Spleen (tissue), 11 donors: ENCODE data around the gene SELENOM. TPM values are rescaled to one million over a fixed set of nuclear protein-coding genes. Genes with fewer than 3 reads are reported as not detected.
"Not testable (repeated sequence)": the region's sequence is repeated elsewhere in the genome, so short reads cannot be mapped to it uniquely, and the experiment has no call there.

ENCODE experiments used
- DNase-seq: peaks from one replicate; pipeline ENCODE4 v3.0.0-alpha.2; 2020
- H3K27ac ChIP-seq, 8 donors: fragments of 200-600 bp; sonication (generic) in 7 of 8; 1 replicate in 4 of 8; 2 replicates in 4 of 8; pipeline versions ENCODE4 v1.5.0 to v1.8.0; 2016 to 2021; ENCODE audit warnings: inconsistent platforms in 4 of 8, mild to moderate bottlenecking in 4 of 8, moderate library complexity in 1 of 8
- H3K27me3 ChIP-seq, 7 donors: fragments of 200-600 bp; sonication (generic) in 6 of 7; replicated peaks in 1 of 7; 1 replicate in 4 of 7; 2 replicates in 3 of 7; pipeline versions ENCODE4 v1.5.0 to v1.8.0; 2016 to 2021; ENCODE audit warnings: inconsistent platforms in 3 of 7, mild to moderate bottlenecking in 1 of 7
- H3K36me3 ChIP-seq, 6 donors: fragments of 200-600 bp; sonication (generic) in 5 of 6; 1 replicate in 4 of 6; 2 replicates in 2 of 6; pipeline versions ENCODE4 v1.5.0 to v1.8.0; 2016 to 2021; ENCODE audit warnings: inconsistent platforms in 2 of 6
- H3K4me1 ChIP-seq, 6 donors: fragments of 200-600 bp; sonication (generic) in 5 of 6; 1 replicate in 3 of 6; 2 replicates in 3 of 6; pipeline versions ENCODE4 v1.5.0 to v1.8.0; 2016 to 2021; ENCODE audit warnings: inconsistent platforms in 3 of 6
- H3K4me3 ChIP-seq, 8 donors: fragments of 200-600 bp; sonication (generic) in 7 of 8; 1 replicate in 4 of 8; 2 replicates in 4 of 8; pipeline versions ENCODE4 v1.5.0 to v1.8.0; 2016 to 2021; ENCODE audit warnings: inconsistent platforms in 4 of 8, mild to moderate bottlenecking in 4 of 8, moderate library complexity in 2 of 8
- H3K9me3 ChIP-seq, 8 donors: fragments of 200-600 bp; sonication (generic) in 7 of 8; 1 replicate in 4 of 8; 2 replicates in 4 of 8; pipeline versions ENCODE4 v1.5.0 to v1.8.0; 2016 to 2021; ENCODE audit warnings: inconsistent platforms in 4 of 8
- POLR2A ChIP-seq, 3 donors: fragments of 450-650 bp; IDR thresholded peaks; one replicate each; pipeline ENCODE4 v1.5.1; 2017; ENCODE audit warnings: antibody characterized with exemption in 3 of 3, mild to moderate bottlenecking in 1 of 3
- POLR2AphosphoS5 ChIP-seq, 3 donors: sonication (generic); formaldehyde crosslinking; IDR thresholded peaks; one replicate each; pipeline ENCODE4 v1.5.1; 2017; ENCODE audit warnings: antibody characterized with exemption in 3 of 3
- WGBS, 5 donors: extraction: QIAGEN DNeasy Blood & Tissue Kit in 3 of 5; methylation state at CpG; one replicate each; pipeline versions ENCODE4 v1.1.5 to v1.1.7; 2013 to 2018; 5-methylcytosine and 5-hydroxymethylcytosine counted together
- intact Hi-C: fragments of 100-400 bp; cut with DNase I; formaldehyde crosslinking; loops from one replicate; pipeline ENCODE4 v1.15.0; 2023; ENCODE audit warnings: low total_unique reads
- polyA plus RNA-seq, 3 donors: library from polyadenylated mRNA; stranded (reverse); fragments of 200-250 nt; gene quantifications; one replicate each; pipeline ENCODE4 v1.2.1, GENCODE V29; 2013
- total RNA-seq, 7 donors: library from RNA; depleted of rRNA in 3 of 7; stranded (reverse); fragments of >200 nt in 3 of 7; fragmentation: NEBNext Ultra II Directional in 4 of 7; extraction: Animal tissue kit (Norgen Biotek cat#: 25700) in 4 of 7; gene quantifications; one replicate each; pipeline versions ENCODE4 v1.1.0 to v1.2.1, GENCODE V29; 2016 to 2021
- TF ChIP-seq, protein P1 (sequence below), 11 experiments: fragments of 200-600 bp in 7 of 11; fragments of 450-650 bp in 4 of 11; sonication (generic) in 4 of 11; IDR thresholded peaks in 8 of 11; conservative IDR thresholded peaks in 3 of 11; 1 replicate in 7 of 11; 2 replicates in 4 of 11; pipeline versions ENCODE4 v1.4.0 to v1.8.0; 2016 to 2021; ENCODE audit warnings: antibody characterized with exemption in 11 of 11, inconsistent platforms in 4 of 11, mild to moderate bottlenecking in 1 of 11
- donor health status: healthy with polysubstance abuse.
- donor health status: DM: no; HTN: no; CAD: no; lungs with moderate emphysema.
- donor health status: DM: no; HTN: no; CAD: no.
- donor health status: Bipolar disorder and iron deficiency.
- donor health status: healthy.
- donor health status: DM: no; HTN: no; CAD: no.
- donor health status: DM: yes; HTN: yes; CAD: no.

Gene SELENOM
- total and polyA plus RNA-seq, 10 donors, result 47.0 to 151 (median 70.3) TPM

DNA sequence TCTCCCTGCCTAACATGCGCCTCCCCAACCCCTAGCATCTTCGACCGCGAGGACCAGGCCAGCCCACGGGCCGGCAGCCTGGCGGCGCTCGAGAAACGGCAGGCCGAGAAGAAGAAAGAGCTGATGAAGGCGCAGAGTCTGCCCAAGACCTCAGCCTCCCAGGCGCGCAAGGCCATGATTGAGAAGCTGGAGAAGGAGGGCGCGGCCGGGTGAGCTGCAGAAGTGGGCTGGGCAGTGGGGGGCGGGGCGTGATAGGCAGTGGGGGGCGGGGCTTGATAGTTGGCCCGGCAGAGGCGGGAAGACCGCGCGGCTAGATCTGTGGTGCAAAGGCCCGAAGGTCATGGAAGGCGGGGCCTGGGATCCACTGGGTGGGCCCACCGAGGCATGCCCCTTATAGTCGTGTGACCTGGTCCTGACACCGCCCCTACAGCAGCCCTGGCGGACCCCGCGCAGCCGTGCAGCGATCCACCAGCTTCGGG lies 8.7 kb downstream of the SELENOM start:
- WGBS, 5 donors, result 79 to 91% (median 89%) methylated on average over 33 to 36 of the region's 36 CpGs
- Histone ChIP-seq H3K4me3 (no peak overlapping the region), H3K27me3 (no peaks in the 10 kb centered on the region), H3K4me1 (no peaks in the 10 kb centered on the region), H3K27ac (peak overlapping the region in 3 of 8 donors; percentile 18 to 30 (median 21)), H3K9me3 (no peaks in the 10 kb centered on the region), H3K36me3 (peaks cover 0 to 100% (median 49%) of the 10 kb centered on the region in 6 donors)
- DNase-seq, result peak; percentile 69
- intact Hi-C loops, result no loop called here
- TF ChIP-seq POLR2A (IDR thresholded peaks at IDR 0.05) (no peak), POLR2AphosphoS5 (IDR thresholded peaks at IDR 0.05) (peak; percentile 40 to 46 (median 44))

DNA sequence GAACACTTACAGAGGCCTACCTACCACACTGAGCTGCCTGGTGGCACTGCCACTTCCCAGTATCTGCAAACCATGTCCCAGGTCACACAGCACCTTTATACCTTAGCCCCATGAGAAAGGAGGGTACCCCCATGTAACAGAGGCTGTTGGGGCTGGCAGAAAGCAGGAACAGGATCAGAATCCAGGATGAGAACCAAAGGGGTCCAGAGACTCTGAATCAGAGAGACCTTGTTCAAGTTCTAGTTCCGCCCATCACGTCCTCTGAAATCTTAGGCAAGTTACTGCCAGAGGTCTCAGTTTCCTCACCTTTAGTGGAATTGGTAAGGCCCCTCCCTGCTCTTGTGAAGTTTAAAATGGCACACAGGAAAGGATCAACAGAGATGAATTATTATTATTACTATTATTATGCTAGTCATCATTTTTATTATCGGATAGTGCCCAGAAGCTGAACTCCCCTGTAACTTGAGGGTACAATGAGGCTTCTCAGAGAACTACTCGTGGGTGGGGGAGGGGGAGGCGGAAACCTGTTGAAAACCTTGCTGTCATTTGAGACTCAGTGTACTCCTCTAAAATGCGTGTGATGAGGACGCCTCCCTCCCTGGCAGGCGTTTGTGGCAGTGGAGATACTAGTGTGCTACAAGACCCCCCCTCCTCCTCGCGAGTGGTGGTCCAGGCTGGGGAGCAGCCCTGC lies 9.3 kb downstream of the SELENOM start:
- 91 to 94% (median 92%) methylated on average over 10 of the region's 10 CpGs for WGBS, 5 donors
- no peak overlapping the region for H3K4me3 ChIP-seq
- H3K4me1 ChIP-seq, result peaks cover 0 to under 1% (median 0%) of the 10 kb centered on the region in 6 donors
- peak overlapping the region in 1 of 8 donors; percentile 30 for H3K27ac ChIP-seq
- TF ChIP-seq POLR2AphosphoS5 (IDR thresholded peaks at IDR 0.05) (no peak), POLR2A (IDR thresholded peaks at IDR 0.05) (no peak)
- TF ChIP-seq, protein P1, sequence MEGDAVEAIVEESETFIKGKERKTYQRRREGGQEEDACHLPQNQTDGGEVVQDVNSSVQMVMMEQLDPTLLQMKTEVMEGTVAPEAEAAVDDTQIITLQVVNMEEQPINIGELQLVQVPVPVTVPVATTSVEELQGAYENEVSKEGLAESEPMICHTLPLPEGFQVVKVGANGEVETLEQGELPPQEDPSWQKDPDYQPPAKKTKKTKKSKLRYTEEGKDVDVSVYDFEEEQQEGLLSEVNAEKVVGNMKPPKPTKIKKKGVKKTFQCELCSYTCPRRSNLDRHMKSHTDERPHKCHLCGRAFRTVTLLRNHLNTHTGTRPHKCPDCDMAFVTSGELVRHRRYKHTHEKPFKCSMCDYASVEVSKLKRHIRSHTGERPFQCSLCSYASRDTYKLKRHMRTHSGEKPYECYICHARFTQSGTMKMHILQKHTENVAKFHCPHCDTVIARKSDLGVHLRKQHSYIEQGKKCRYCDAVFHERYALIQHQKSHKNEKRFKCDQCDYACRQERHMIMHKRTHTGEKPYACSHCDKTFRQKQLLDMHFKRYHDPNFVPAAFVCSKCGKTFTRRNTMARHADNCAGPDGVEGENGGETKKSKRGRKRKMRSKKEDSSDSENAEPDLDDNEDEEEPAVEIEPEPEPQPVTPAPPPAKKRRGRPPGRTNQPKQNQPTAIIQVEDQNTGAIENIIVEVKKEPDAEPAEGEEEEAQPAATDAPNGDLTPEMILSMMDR (IDR thresholded peaks at IDR 0.05 in 8 of 11, conservative IDR thresholded peaks at IDR 0.05 in 3 of 11), result no peak
- H3K27me3 ChIP-seq, result no peaks in the 10 kb centered on the region
- no peak for DNase-seq
- H3K36me3 ChIP-seq, result peaks cover 0 to 100% (median 52%) of the 10 kb centered on the region in 6 donors
- no peaks in the 10 kb centered on the region for H3K9me3 ChIP-seq
- intact Hi-C loops, result no loop called here

DNA sequence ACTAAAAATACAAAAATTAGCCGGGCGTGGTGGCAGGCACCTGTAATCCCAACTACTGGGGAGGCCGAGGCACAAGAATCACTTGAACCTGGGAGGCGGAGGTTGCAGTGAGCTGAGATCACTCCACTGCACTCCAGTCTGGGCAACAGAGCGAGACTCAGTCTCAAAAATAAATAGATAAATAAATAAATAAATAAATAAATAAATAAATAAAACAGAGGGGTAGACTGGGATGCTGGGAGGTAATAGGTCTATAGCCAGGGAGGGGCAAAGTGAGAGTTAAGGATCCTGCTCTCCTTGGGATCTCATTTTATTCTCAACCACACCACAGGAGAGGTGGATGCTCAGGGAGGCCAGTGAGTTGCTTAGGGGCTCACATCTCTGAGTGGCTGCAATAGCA lies 9.8 kb downstream of the SELENOM start:
- H3K9me3 ChIP-seq, DNase-seq, H3K27ac ChIP-seq, H3K4me1 ChIP-seq, intact Hi-C loops, H3K4me3 ChIP-seq, H3K27me3 ChIP-seq: not testable (repeated sequence)
- peaks cover 0 to 100% (median 55%) of the 10 kb centered on the region in 6 donors for H3K36me3 ChIP-seq
- 86 to 99% (median 97%) methylated on average over 5 of the region's 5 CpGs for WGBS, 5 donors

DNA sequence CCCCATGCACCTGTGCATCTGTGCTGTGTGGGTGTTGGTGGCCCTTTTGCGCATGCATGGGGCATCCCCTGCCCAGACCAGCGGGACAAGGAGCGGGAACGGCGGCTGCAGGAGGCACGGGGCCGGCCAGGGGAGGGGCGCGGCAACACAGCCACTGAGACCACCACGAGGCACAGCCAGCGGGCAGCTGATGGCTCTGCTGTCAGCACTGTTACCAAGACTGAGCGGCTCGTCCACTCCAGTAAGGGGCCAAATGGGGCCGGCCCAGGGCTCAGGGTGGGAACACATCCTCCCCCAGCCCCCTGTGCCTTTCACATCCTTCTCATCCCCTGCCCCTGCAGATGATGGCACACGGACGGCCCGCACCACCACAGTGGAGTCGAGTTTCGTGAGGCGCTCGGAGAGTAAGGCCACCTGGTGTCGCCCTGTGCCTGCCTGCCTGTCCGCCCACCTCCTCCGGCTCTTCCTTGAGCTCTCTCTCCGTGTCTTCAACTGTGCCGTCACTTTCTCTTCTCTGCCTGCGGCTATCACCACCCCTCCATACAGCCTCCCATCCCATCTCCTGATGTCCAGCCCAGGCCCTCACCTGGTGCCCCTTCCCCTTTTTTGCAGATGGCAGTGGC lies 10.6 kb downstream of the SELENOM start:
- Histone ChIP-seq H3K27me3 (no peaks in the 10 kb centered on the region), H3K27ac (no peak overlapping the region), H3K36me3 (peaks cover 0 to 100% (median 62%) of the 10 kb centered on the region in 6 donors), H3K9me3 (no peaks in the 10 kb centered on the region), H3K4me1 (peaks cover 0 to 13% (median 0%) of the 10 kb centered on the region in 6 donors), H3K4me3 (no peak overlapping the region)
- intact Hi-C loops, result no loop called here
- peak; percentile 36 to 55 (median 43) for TF ChIP-seq POLR2AphosphoS5 (IDR thresholded peaks at IDR 0.05)
- TF ChIP-seq, protein P1 (IDR thresholded peaks at IDR 0.05 in 8 of 11, conservative IDR thresholded peaks at IDR 0.05 in 3 of 11), result no peak
- DNase-seq, result peak; percentile 75
- 91 to 96% (median 94%) methylated on average over 22 to 27 of the region's 27 CpGs for WGBS, 5 donors

DNA sequence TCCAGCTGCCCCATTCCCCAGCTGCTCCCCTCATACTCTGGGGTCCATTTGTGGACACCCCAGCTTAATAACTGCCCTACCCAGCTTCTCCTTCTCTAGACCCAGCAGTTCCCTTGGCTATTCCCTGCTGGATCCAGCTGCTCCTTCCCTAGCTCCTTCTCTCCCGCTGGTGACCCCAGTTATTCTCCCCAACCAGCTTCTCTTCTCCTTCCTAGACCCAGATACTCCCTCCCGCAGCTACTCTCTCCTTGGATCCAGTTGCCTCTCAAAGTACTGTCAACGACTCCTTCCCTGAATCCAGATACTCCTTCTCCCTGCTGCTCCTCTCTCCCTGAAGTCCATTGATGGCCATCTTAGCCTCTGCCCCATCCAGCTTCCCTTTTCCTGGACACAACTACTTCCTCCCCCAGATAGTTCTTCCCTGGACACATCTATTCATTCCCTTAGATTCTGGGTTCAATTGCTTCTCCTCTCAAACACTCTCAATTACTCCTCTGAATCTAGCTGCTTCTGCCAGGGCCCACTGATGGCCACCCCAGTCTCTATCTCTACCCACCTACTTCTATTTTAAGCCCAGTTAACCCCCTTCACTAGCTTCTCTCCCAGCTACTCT lies 11.6 kb downstream of the SELENOM start:
- Histone ChIP-seq H3K27ac (no peak overlapping the region), H3K27me3 (no peaks in the 10 kb centered on the region), H3K4me1 (peaks cover 0 to 18% (median 3%) of the 10 kb centered on the region in 6 donors), H3K9me3 (no peaks in the 10 kb centered on the region), H3K4me3 (no peak overlapping the region), H3K36me3 (peaks cover 0 to 100% (median 65%) of the 10 kb centered on the region in 6 donors)
- TF ChIP-seq POLR2AphosphoS5 (IDR thresholded peaks at IDR 0.05), result no peak
- intact Hi-C loops, result no loop called here
- no peak for DNase-seq
- 84 to 99% (median 92%) methylated on average over 3 of the region's 3 CpGs for WGBS, 5 donors
